Activated CD4-positive, alpha-beta memory T cell treated with anti-CD3 and anti-CD28 coated beads for 36 hours (primary cell): ENCODE results near the gene SPARC. TPM values are rescaled to one million over a fixed set of nuclear protein-coding genes. Genes with fewer than 3 reads are reported as not detected.

Source experiments
- CTCF ChIA-PET: fragments of 350-600 bp; sonication (Branson Sonifier 250); formaldehyde crosslinking; loops from one replicate; lab custom pipeline; 2021; ENCODE audit warnings: antibody characterized with exemption, inconsistent platforms; lab: Charles Lee
- POLR2A ChIA-PET: fragments of 350-600 bp; sonication (Branson Sonifier 250); formaldehyde crosslinking; loops from one replicate; lab custom pipeline; 2021; ENCODE audit warnings: antibody characterized with exemption; lab: Charles Lee
- DNase-seq: peaks from one replicate; pipeline ENCODE4 v3.0.0-alpha.2; 2020
- H3K27ac Mint-ChIP-seq: one replicate; pipeline ENCODE4 v1.8.0; 2021; ENCODE audit warnings: mixed read lengths
- H3K27me3 Mint-ChIP-seq: one replicate; pipeline ENCODE4 v1.8.0; 2021; ENCODE audit warnings: mixed read lengths
- H3K36me3 Mint-ChIP-seq: one replicate; pipeline ENCODE4 v1.8.0; 2021; ENCODE audit warnings: mixed read lengths
- H3K4me1 Mint-ChIP-seq: one replicate; pipeline ENCODE4 v1.8.0; 2021; ENCODE audit warnings: low read depth, mixed read lengths
- H3K4me3 Mint-ChIP-seq: one replicate; pipeline ENCODE4 v1.8.0; 2021; ENCODE audit warnings: mild to moderate bottlenecking, mixed read lengths
- H3K9me3 Mint-ChIP-seq: one replicate; pipeline ENCODE4 v1.8.0; 2021; ENCODE audit warnings: mixed read lengths
- intact Hi-C: fragments of 100-400 bp; cut with micrococcal nuclease; formaldehyde crosslinking; loops from one replicate; pipeline ENCODE4 v1.15.1; 2023
- total RNA-seq, 2 experiments: library from RNA; stranded (reverse); gene quantifications; one replicate each; pipeline ENCODE4 v1.2.3, GENCODE V29; 2021

SPARC gene
- total RNA-seq, 2 experiments from 2014 or later: not detected

DNA sequence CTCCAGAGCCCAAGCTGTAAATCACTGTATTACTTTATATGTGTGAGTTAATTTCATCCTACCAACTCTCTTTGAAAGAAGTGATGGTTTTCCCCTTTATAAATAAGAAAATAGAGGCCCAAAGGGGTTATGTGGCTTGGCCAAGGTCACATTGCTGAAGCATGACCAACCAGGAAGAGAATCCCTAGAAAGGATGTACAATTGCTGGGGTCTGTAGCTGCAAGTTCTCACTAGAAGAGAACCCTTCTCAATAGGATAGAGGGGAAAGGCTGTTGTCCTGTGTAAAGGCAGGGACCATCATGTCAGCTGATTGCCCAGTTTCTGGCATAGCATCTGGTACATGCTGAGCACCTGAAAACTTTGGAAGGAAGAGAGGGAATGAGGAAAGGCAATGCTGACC lies 56.6 kb downstream of the SPARC start:
- intact Hi-C loops: no loop called here
- Mint-ChIP-seq H3K27ac (no peak overlapping the region), H3K9me3 (no peaks in the 10 kb centered on the region), H3K27me3 (peaks cover 9% of the 10 kb centered on the region), H3K4me1 (no peaks in the 10 kb centered on the region), H3K4me3 (no peak overlapping the region), H3K36me3 (no peaks in the 10 kb centered on the region)
- ChIA-PET CTCF (interaction anchor here (0.6 kb wide), 1 partner anchor 16 kb away, joined by 3 read pairs; no protein-coding TSS in a partner anchor), POLR2A (no interaction called here)
- no peak for DNase-seq

DNA sequence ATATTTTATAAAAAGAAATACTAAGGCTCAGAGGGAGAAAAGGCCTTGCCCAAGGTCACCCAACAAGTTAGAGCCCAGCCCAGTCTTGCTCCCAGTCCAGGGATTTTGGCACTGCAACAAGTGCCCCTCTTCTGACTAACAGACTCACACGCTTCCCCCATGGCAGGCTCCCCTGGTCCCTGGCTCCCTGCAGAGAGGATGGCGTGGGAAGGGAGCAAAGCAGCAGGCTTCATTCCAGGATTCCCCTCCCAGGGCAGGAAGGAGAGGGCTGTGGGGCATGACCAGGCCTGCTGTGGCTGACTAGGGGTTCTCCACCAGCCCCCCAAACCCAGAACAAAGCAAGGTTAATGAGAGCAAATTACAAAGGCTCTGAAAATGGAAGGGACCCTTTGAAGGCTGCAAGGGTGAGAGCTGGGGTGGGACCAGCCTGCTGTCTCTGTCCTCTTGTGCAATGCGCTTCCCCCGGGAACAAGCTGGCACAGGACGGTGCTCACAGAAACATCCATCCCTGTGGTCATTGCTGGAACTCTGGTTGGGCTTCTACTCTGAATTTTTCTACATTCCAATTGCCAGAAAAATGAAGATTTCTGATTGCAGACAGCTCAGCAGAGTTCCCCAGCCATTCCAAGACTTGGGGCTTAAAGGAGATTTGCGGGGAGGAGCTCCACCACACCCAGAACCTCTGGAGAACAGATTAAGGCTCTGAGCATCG lies 58.4 kb downstream of the SPARC start:
- H3K9me3 Mint-ChIP-seq: no peaks in the 10 kb centered on the region
- DNase-seq: no peak
- no peak overlapping the region for H3K27ac Mint-ChIP-seq
- no peaks in the 10 kb centered on the region for H3K36me3 Mint-ChIP-seq
- intact Hi-C loops: no loop called here
- H3K4me1 Mint-ChIP-seq: no peaks in the 10 kb centered on the region
- POLR2A ChIA-PET: no interaction called here
- H3K27me3 Mint-ChIP-seq: peaks cover 7% of the 10 kb centered on the region
- CTCF ChIA-PET: no interaction called here
- no peak overlapping the region for H3K4me3 Mint-ChIP-seq

DNA sequence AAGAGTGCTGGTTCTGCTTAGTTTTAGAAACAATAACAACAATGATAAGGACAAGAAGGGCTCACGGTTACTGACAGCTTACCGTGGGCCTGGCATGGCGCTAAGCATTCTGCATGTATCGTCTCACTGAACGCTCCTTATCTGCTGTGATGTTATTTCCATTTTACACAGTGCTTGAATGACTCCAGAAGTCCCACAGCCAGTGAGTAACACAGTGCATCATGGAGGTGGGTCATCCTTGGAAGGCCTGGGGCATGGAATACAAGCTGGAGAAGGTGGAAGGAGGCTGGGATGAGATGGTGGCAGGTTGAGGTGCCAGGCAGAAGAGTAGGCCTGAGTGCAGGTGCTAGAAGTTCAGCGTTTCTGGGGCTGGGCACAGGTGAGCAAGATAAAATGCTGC lies 59.1 kb downstream of the SPARC start:
- H3K27me3 Mint-ChIP-seq: peaks cover 7% of the 10 kb centered on the region
- ChIA-PET POLR2A (no interaction called here), CTCF (no interaction called here)
- H3K9me3 Mint-ChIP-seq: no peaks in the 10 kb centered on the region
- H3K36me3 Mint-ChIP-seq: no peaks in the 10 kb centered on the region
- H3K4me3 Mint-ChIP-seq: no peak overlapping the region
- H3K4me1 Mint-ChIP-seq: no peaks in the 10 kb centered on the region
- DNase-seq: no peak
- H3K27ac Mint-ChIP-seq: no peak overlapping the region
- intact Hi-C loops: no loop called here

DNA sequence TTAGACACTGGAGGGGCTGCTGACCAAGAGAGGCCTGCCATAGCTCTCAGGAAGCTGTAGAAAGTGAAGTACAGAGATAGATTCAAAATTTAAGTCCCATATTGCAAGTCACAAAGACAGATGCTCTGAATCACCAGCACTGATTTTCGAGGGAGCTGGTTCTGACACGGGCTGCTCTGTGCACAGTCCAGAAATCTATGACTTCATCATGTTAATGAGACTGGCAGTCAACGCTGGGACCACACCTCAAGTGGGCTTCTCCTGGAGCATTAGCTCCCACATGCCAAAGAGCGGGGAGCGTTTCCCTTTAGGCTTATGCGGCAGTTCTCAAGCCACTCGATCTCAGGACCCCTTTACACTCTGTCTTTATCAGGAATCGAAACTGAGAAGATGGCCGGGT lies 61.4 kb downstream of the SPARC start:
- ChIA-PET CTCF (no interaction called here), POLR2A (no interaction called here)
- Mint-ChIP-seq H3K9me3 (no peaks in the 10 kb centered on the region), H3K27ac (no peak overlapping the region), H3K4me3 (no peak overlapping the region), H3K27me3 (peaks cover 8% of the 10 kb centered on the region), H3K36me3 (no peaks in the 10 kb centered on the region), H3K4me1 (no peaks in the 10 kb centered on the region)
- intact Hi-C loops: no loop called here
- DNase-seq: no peak

DNA sequence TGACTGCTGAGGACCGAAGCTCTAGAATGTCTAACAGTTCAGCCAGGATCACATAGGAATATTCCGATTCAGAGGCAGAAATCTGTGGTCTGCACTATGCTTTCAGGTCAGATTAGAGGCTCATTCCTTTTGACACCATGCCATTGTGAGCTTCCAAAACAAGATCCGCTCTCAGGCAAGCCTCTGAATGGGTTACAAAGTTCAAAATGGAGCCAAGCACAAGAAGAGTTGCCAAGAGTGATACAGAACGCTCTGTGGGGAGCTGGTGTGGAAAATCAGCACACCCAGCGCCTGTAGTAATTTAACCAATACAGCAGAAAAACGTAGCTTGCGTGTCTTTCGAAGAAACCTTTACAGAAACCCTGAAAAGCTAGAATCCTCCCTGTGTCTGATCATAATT lies 62.2 kb downstream of the SPARC start:
- no peak overlapping the region for H3K27ac Mint-ChIP-seq
- H3K36me3 Mint-ChIP-seq: no peaks in the 10 kb centered on the region
- H3K27me3 Mint-ChIP-seq: peaks cover 6% of the 10 kb centered on the region
- POLR2A ChIA-PET: no interaction called here
- DNase-seq: no peak
- no peaks in the 10 kb centered on the region for H3K9me3 Mint-ChIP-seq
- no peak overlapping the region for H3K4me3 Mint-ChIP-seq
- CTCF ChIA-PET: no interaction called here
- no peaks in the 10 kb centered on the region for H3K4me1 Mint-ChIP-seq
- intact Hi-C loops: no loop called here

DNA sequence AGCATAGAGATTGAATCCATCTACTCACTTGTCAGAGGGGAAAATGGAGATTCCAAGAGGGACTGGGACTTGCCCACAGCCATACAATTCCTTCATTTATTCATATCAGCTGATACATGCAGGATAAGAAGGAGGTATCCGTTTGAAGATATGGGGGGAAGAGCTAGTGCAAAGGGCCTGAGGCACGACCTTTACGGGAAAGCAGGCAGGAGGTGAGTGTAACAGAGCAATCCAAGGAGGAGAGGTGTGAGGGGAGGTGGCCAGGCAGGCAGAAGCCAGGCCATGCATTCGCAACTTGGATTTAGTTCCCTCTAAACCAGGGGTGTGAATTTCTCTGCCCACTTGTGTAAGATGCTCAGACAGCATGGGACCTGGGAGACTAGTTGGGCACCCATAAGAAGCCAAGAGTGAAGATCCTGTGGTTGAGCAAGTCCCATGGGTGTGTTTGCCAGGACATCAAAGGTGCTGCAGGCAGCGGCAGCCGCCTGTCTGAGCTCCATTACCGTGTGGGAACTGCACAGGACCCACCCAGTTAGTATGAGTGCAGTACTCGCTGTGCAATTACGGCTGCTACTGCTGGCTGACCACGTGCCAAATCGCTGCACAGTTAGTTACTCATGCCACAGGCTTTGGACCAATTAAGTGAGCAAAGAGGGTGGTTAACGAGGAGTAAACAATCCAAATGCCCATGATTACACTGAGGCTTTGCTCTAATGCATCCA lies 64.2 kb downstream of the SPARC start:
- no peak for DNase-seq

DNA sequence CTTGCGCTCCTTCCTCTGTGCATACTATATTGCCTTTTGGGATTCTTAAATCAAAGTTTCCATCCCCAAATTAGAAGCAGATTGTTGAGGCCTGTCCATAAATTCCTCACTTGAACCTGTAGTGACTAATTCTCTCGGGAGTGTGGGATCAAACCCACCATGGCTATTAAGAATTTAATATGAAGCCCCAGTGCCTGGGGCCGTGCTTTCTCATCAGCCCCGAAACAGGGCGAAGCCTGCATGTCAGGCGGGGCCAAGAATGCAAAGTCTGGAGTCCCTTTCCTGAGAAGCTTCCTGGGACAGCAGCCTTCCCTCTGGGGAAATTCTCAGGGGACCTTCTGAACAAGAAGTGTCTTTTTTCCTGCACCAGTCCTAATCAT lies 66.3 kb downstream of the SPARC start:
- POLR2A ChIA-PET: no interaction called here
- Mint-ChIP-seq H3K27ac (no peak overlapping the region), H3K27me3 (peaks cover 6% of the 10 kb centered on the region), H3K36me3 (no peaks in the 10 kb centered on the region), H3K4me1 (peaks cover 6% of the 10 kb centered on the region), H3K9me3 (no peaks in the 10 kb centered on the region), H3K4me3 (no peak overlapping the region)
- intact Hi-C loops: no loop called here
- no peak for DNase-seq
- CTCF ChIA-PET: no interaction called here

More for the DNA sequence above, 64.2 kb downstream of the SPARC start:
- ChIA-PET POLR2A (no interaction called here), CTCF (no interaction called here)
- Mint-ChIP-seq H3K4me3 (no peak overlapping the region), H3K4me1 (no peaks in the 10 kb centered on the region), H3K9me3 (no peaks in the 10 kb centered on the region), H3K36me3 (no peaks in the 10 kb centered on the region), H3K27ac (no peak overlapping the region), H3K27me3 (peaks cover 6% of the 10 kb centered on the region)
- intact Hi-C loops: no loop called here

DNA sequence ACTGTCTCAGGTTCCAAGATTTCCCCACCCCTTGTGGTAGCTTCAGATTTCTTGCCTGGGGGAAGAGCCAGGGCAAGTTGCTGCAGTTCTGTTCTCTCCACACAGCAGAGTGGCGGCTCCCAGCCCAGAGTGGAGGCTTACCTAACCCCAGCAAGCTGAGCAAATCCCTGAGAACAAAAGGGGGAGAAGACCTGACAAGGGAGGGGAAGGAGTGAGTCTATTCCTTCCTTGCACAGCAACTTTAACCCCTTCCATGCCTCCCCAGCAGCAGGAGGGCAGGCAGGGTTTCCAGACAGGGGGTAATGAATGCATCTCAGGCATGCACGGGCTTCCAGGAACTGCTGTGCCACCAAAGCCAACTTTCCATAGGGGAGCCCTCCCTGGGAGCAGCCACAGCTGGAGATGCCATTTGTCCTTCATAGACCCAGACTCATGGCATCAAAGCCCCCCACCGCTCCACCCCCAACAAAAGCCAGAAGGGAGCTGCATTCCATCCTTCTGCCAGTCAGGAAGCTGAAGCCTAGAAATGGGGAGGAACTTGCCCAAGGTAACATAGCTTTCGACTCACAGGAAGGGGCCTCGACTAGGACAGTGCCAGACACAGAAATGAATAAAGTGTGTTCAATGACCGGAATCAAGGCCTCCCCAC lies 66.8 kb downstream of the SPARC start:
- DNase-seq: no peak

DNA sequence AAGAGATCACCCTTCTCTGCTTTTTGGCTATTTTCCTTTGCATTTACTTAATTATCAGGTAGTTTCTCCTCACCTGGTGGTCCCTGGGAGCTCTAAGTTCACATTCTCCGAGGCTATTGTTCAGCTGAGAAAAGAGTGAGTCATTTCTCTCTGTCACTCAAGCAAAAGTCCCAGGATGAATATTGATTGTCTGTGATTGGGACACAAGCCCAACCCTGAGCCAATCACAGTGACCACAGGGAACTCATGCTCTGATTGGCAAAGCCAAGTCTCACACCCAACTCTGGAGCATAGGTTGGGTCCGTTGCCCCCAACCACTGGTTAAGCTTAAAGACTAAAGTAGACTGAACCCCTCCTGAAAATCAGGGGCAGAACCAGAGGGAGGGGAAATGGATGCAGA lies 67.8 kb downstream of the SPARC start:
- ChIA-PET CTCF (interaction anchor here (1.0 kb wide), 2 partner anchors 33 kb away, joined by 3 to 4 read pairs; no protein-coding TSS in a partner anchor), POLR2A (no interaction called here)
- peaks cover 19% of the 10 kb centered on the region for H3K4me1 Mint-ChIP-seq
- H3K27ac Mint-ChIP-seq: no peak overlapping the region
- H3K4me3 Mint-ChIP-seq: no peak overlapping the region
- H3K27me3 Mint-ChIP-seq: peaks cover 6% of the 10 kb centered on the region
- no peaks in the 10 kb centered on the region for H3K36me3 Mint-ChIP-seq
- DNase-seq: no peak
- H3K9me3 Mint-ChIP-seq: no peaks in the 10 kb centered on the region
- intact Hi-C loops: no loop called here

More for the DNA sequence above, 66.8 kb downstream of the SPARC start:
- Mint-ChIP-seq H3K4me3 (no peak overlapping the region), H3K27me3 (peaks cover 6% of the 10 kb centered on the region), H3K9me3 (no peaks in the 10 kb centered on the region), H3K36me3 (no peaks in the 10 kb centered on the region), H3K27ac (no peak overlapping the region), H3K4me1 (peaks cover 11% of the 10 kb centered on the region)
- CTCF ChIA-PET: interaction anchor here (1.0 kb wide), 1 partner anchor 32 kb away, joined by 3 read pairs; no protein-coding TSS in a partner anchor
- intact Hi-C loops: no loop called here
- POLR2A ChIA-PET: no interaction called here

DNA sequence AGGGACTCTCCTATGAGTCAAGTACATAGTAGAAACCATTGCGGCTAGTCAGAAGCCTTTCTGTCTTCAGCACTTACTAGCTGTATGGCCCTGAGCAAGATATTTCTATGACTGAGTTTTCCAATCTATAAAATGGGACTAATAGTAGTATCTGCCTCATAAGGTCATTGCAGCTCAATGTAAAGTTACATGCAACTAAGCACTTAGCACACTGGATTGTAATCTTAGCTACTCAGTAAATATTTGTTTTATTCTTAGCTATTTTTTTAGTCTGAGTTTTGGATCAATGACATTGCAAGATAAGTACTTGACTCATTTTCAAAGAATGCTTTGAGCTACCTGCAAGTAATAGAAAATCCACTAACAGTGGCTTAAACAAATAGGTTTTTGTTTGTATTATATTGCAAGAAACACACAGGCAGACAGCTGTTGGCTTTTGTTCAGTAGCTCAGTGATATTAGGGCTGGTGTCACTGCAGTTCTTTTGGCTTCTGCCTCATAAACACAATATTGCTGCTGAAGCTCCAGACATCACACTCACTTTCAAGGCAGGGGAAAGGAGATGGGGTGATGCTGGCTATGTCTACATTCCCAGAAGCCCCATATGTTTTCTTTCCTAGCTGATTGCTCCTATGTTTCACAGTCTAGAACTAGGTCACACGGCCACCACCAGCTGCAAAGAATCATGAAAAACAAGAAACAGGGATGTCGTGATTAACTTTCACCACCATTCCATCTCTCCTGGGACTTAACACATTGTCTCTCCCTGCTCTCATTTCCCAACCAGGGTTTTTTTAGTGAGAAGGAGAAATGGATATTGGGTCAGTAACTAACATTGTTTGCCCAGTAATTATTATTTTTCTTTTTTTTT lies 68.6 kb downstream of the SPARC start:
- Mint-ChIP-seq H3K4me1 (peaks cover 27% of the 10 kb centered on the region), H3K27me3 (peaks cover 6% of the 10 kb centered on the region), H3K4me3 (no peak overlapping the region), H3K27ac (no peak overlapping the region), H3K9me3 (no peaks in the 10 kb centered on the region), H3K36me3 (no peaks in the 10 kb centered on the region)
- intact Hi-C loops: no loop called here
- DNase-seq: no peak
- ChIA-PET CTCF (interaction anchor here (0.7 to 1.1 kb wide), 3 partner anchors 34 to 170 kb away, joined by 3 to 4 read pairs (median 3); partner anchors contain the start of gene SLC36A1), POLR2A (no interaction called here)

DNA sequence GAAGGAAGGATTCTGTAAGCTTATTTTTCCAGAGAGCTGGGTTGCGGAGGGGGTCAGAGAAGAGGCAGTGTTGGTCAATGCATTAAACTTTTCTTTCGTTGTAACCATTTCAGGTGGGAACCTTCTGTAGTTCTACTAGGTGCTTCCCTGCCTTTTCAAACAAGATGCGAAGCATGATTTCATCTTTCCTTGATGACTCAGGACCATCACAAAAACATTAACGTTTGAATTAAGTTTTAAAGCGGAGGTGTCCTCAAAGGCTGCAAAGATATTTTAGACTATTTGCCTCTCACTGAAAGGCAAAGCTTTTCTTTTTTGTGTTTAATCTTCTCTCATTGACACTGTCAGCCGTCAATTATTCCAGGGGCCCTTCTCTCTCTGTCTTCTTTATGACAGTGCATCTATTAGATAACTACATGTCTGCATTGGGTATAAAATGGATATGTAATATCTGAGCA lies 69.3 kb downstream of the SPARC start:
- H3K9me3 Mint-ChIP-seq: no peaks in the 10 kb centered on the region
- ChIA-PET CTCF (interaction anchor here (0.7 to 1.1 kb wide), 2 partner anchors 94 to 170 kb away, joined by 3 read pairs; partner anchors contain the start of gene SLC36A1), POLR2A (no interaction called here)
- no peak overlapping the region for H3K27ac Mint-ChIP-seq
- H3K27me3 Mint-ChIP-seq: peaks cover 5% of the 10 kb centered on the region
- intact Hi-C loops: no loop called here
- DNase-seq: no peak
- no peak overlapping the region for H3K4me3 Mint-ChIP-seq
- H3K36me3 Mint-ChIP-seq: no peaks in the 10 kb centered on the region
- peaks cover 33% of the 10 kb centered on the region for H3K4me1 Mint-ChIP-seq
